ENCODE data around the gene GLIS2.

- no peak for TF ChIP-seq CTCF (IDR thresholded peaks at IDR 0.05; ENCODE audit: low read depth, low read length)
- no peak for TF ChIP-seq EZH2phosphoT487 (IDR thresholded peaks at IDR 0.05; ENCODE audit: low read depth)
Measured at GRCh38 chr16:4371357-4372000, 55.6 kb downstream of the GLIS2 start, which contains the start of gene VASN.

All from OCI-LY3 (cell line).